GM10266 (cell line): Measurements from ENCODE around the gene NECAB2.

Experiments used
- DNase-seq: peaks from one replicate; pipeline ENCODE4 v3.0.0; 2012; ENCODE audit errors: extremely low spot score
- CTCF ChIP-seq: IDR thresholded peaks from 2 replicates; pipeline ENCODE4 v1.5.1; 2012; ENCODE audit warnings: mild to moderate bottlenecking, low read depth; ENCODE audit not compliant: control insufficient read depth, insufficient read depth; ENCODE audit errors: missing control alignments

Gene NECAB2

DNA sequence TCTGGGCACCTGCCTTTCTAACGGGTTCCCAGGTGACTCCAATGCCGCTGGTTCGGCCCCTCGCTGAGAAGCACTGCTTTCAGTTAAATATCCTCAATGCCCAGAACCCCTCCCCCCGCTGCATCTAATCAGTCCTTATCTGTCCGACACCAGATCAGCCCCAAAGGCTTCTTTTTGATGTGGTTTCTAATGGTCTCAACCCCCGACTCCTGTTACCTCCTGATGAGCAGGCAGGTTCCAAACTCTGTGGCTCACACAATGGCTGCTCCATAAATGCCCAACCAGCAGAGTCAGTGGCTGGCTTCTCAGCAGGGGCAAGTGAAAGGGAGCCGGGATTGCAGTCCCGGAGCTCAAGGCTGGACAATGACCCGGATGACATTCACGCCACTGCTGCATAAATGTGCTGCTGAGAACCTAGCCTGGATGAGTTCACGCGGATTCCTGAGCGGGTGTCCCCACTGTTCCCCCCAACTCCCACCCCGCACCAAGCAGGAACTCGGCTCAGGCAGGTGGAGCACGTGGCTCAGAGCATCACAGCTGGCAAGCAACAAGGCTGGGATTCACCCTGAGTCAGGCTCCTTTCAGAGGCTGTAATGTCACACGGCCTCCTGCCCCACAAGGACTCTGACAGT lies 75.6 kb downstream of the NECAB2 start:
- DNase-seq, result no peak
- no peak for TF ChIP-seq CTCF

DNA sequence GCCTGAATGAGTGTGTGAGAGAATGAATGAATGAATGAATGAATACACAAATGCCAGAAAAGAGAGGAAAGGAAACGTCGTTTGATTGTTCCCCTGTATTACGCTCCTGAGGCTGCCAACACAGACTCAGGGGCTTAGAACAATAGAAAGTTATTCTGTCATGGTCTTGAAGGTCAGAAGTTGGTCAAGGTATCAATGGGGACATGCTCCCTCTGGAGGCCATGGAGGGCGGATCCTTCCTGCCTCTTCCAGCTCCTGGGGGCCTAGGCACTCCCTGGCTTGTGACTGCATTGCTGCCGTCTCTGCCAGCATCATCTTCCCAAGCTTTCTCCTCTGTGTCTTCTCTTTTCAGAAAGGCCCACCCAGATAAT lies 76.1 kb downstream of the NECAB2 start:
- DNase-seq, result no peak
- TF ChIP-seq CTCF, result no peak

DNA sequence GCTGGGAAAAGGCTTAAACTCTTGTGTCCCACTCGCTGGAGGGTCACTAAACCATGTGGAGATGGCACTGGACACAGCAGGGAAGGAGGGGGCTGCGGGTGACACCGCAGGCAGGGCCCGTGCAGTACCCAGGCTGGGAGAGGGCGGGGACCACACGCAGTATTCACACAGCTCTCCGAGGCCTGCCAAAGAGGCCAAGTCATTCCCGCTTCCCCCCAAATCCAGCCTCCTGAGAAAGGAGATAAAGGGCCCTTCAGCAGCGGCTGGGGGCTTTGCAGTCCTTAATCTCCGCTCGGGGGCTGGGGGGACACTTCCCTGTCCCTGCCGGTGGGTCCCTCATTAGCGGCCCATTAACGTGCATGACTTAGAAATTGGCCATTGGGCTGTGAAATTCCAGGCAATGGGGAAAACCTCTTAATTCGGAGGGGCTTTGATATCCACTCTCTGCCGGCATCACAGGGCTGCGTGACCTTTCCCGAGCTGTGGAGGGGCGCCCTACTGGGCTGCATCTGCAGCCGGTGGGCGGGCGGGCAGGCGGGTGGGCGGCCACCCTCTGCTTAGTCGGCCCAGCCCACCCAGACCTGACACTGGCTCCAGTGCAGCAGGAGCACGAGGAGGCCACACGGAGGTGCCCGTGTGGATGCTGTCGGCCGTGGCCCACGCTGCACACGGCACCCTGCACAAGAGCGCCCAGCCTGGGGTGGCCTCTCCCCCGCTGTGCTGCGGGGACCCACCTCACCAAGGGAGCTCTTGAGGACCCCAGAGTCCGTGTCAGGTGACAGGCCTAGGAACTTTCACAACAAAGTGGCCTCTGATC lies 77.2 kb downstream of the NECAB2 start:
- no peak for TF ChIP-seq CTCF
- DNase-seq, result no peak

DNA sequence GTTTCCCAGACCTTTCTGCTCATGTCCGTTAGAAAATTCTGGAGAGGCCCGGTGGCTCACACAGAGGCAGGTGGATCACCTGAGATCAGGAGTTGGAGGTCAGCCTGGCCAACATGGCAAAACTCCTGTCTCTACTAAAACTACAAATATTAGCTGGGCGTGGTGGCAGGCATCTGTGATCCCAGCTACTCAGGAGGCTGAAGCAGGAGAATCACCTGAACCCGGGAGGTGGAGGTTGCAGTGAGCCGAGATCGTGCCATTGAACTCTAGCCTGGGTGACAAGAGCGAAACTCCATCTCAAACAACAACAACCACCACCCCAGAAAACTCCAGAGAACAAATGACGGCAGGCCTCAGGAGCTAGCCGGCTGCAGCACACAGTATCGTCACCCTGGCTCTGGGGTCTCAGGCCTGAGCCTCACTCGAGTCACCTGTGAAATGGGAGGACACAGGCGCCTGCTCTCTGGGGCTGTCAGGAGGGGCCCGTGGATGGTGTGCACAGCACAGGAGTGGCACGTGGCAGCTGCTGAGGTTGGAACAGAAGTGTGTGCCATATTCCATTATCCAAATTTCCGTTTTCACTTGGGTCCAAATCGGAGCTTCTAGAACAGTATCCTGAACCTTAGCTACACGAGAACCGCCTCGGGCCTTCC lies 77.9 kb downstream of the NECAB2 start:
- no peak for DNase-seq
- no peak for TF ChIP-seq CTCF

GRCh38 chr16:84047206-84047605 lies 79.2 kb downstream of the NECAB2 start:
- TF ChIP-seq CTCF, result no peak
- DNase-seq, result no peak

DNA sequence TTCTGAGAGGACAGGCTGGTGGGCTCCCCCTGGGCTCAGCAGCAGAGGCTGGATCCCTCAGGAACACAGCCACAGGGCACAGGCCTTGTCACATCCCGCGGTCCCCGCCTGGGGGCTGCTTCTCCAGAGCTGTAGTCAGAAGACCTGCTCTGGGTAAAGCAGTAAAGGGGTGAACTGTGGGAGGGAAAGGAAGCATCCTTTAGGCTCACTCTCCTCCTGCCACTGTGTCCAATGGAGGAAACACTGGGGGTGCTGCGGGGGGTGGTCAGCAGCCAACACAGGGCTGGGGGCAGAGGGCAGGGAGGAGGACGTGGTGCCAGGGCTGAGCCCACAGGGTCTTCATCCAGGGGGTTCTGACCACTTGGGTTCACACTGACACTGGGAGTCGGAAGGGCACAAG lies 79.6 kb downstream of the NECAB2 start:
- no peak for TF ChIP-seq CTCF
- DNase-seq, result no peak

DNA sequence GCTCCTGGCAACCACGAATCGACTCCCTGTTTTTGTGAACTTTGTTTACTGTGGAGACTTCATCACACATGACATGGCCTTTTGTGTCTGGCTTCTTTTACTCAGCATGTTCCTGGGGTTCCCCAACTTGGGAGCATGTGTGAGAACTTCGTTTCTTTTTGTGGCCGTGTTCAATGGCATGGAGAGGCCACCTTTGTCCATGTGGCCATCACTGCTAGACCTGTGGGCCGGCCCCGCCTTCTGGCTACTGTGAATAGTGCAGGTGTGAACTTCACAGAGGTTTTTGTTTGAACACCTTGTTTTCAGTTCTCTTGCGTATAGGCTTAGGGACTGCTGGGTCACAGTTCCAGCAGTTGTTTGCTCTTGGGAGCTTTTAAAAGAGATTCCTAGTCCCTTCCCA lies 80.2 kb downstream of the NECAB2 start:
- no peak for DNase-seq

More for the DNA sequence above, 80.2 kb downstream of the NECAB2 start:
- no peak for TF ChIP-seq CTCF
